GM21619 (cell line): ENCODE measurements around the gene ATF7.
"Not testable (repeated sequence)": the region's sequence is repeated elsewhere in the genome, so short reads cannot be mapped to it uniquely, and the experiment has no call there.

Experiments
- ATAC-seq: cut with Tn5 transposase; IDR thresholded peaks from one replicate; pipeline ENCODE4 v1.9.1; 2021; ENCODE audit not compliant: unreplicated experiment

The ATF7 gene

DNA sequence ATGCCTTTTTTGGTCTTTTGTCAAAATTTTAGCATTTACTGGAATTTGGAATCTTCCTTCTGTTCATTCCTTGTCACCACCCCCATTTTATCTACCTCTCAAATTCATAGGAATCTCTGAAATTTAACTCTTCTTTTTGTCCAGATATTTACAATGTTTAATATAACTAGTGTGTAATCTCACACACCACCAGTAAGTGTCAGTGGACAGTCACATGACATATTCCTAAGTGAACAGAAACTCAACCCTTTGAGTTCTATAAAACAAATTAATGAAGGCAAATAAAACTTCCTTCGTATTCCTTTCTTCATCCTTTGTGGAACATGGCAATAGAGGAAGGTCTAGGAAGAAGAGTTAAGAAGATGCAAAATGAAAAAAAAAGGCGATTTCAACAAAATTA is 26.6 kb downstream of the ATF7 start:
- ATAC-seq, result no peak

DNA sequence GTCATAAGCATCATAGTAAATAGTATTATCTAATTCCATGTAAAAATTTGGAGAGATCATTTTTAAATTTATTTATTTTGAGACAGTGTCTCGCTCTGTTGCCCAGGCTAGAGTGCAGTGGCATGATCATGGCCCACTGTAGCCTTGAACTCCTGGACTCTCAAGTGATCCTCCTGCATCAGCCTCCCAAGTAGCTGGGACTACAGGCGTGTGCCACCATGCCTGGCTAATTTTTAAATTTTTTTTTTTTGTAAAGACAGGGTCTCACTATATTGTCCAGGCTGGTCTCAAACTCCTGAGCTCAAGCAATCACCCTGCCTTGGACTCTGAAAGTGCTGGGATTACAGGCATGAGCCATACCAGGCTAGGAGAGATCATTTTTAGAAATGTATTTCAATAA is 27.2 kb downstream of the ATF7 start:
- ATAC-seq, result not testable (repeated sequence)

DNA sequence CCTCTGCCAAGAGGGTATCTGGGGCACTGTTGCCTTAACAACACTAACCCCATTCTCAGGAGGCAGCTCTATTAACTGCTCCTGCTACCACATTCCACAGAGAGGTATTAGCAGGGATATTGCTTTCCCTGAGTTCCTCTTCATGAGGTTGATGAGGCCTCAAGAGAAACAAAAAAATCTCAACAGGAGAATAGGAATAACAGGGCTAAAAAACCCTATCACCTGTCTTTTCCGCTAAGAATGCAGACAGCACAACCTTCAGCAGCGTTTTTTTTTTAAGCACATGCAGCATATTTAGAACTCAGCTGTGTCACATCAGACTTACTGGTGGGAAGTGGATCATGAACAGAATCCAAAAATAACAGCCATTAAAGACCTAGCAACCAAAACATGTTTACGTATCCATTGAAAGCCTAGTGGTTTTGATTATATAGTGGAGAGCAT is 29.2 kb downstream of the ATF7 start:
- no peak for ATAC-seq

DNA sequence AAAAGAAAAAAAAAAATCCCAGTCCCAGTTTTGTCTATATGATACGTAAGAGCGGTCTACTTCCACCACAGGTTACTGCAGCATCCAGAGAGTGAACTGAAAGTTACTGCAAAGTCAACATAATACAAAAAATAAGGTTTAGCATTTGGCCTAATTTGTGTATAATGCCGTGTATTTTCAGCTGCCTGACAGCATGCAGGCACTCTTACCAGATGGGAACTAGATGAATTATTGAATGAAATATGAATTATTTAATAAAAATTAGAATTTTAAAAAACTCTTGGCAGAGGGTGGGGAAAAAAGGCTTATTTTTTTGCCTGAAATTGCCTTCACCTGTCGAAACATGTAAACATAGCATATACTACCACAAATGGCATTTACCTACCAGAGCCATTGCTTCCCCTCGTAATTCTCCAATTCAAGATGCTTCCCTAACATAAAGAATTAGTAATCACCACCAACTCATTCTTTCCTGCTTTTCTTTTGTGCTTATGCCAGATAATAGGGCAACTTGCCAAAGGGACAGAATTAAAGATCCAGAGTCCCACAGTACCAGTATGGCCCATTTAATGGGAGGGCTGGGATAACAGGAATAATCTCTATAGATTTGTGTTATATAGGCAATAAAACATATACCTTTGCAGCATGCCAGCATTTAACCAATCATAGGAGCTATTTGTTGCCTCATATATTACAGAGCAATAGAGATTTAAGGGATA is 31.1 kb downstream of the ATF7 start:
- no peak for ATAC-seq

DNA sequence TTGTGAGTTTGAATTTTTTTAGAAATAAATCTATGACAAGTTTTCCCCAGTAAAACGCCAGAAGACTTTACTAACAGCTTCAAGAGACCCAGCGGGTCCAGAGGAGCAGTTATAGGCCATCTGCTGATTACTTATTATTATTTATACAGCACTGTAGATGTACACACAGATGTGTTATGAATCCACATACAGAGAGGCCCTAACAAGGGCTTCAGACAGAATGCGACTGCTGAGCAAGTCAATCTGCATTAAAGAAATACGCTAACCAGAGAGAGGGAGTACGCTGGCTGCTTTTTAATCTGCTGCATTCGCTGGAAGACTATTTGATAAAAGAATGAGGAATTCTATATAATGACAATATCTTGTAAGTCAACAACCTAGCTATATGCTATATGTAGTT is 32.5 kb downstream of the ATF7 start:
- ATAC-seq, result no peak

DNA sequence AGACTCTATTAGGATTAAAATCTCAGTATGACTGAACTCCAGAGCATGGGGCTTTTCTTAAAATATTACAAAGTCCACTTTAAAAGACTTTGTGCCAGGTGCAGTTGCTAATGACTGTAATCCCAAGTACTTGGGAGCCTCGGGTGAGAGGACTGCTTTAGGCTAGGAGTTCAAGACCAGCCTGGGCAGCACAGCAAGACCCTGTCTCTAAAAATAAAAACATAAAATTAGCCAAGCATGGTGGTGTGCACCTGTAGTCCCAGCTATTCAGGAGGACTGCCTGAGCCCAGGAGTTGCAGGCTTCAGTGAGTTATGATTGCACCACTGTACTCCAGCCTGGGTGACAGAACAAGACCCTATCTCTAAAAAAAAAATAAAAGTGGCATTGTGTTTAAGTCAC is 33.2 kb downstream of the ATF7 start:
- ATAC-seq, result no peak

DNA sequence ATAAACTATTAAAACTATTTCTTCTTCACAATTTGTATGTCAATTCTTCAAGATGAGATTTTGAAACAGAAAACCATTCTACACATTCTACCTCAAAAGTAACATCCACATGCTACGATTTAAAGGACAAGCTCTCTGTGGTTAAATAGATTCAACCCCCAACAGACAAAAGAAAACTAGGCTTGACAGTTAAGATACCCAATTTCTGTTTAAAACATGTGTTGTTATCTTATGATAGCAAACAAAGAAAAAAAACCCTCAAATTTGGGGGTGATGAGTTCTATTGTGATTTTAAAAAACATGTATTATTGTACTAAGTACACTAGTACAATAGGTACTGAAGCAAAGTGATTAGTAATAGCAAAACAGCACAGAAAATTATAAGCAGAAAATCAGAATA is 33.8 kb downstream of the ATF7 start:
- no peak for ATAC-seq

DNA sequence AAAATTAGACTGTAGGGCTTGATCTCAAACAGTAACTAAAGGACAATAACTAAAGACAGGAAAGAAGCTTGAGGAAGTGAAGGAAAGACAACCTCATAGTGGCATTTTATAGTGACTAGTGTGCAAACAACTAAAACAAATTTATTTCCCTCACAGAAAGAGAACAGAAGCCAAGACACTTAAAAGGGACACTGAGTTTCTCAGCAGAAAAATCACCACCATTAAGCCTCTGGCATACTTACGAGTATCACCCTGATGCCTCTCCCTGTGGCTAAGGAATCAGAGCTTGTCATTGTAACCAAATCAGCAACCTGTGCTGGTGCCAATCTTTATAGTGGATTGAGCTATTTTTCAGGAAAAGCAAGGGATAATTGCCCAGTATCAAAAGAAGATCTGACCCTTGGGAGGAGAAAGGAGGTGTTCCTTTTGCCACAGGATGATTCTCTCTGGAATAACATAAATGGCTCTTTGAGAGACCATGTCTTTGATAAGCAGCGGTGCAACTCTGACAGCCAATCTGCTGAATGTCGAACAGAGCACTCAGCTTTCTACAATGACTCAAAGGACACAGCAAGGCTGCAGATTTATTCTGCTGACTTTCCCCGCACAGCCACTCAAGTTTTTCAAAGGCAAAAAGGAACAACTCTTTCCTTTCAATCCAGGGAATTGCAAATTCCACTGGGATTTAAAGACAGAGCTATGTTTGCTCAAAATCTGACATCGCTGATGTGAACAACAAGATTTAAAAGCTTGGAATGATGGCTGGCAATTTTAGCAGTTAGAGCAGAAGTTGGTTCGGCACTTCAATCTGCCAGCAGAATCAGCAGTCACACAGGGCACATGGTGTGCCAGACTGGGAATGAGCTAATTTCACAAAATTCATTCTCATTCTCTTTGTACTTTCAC is 34.6 kb downstream of the ATF7 start:
- no peak for ATAC-seq

DNA sequence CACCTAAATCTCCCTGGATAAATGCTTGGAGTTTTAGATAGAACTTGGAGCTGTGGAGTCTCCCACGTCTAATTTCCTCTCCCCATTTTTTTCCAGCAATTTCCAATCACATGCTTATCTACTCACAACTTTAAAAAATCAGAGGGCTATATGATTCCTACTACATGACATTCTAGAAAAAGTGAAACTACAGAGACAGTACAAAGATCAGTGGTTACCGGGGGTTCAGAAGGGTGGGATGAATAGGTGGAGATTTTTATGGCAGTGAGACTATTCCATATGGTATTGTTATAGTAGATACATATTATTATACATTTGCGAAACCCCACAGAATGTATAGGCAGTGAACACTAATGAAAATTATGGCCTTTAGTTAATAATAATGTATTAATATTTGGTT is 35.5 kb downstream of the ATF7 start:
- ATAC-seq, result no peak

DNA sequence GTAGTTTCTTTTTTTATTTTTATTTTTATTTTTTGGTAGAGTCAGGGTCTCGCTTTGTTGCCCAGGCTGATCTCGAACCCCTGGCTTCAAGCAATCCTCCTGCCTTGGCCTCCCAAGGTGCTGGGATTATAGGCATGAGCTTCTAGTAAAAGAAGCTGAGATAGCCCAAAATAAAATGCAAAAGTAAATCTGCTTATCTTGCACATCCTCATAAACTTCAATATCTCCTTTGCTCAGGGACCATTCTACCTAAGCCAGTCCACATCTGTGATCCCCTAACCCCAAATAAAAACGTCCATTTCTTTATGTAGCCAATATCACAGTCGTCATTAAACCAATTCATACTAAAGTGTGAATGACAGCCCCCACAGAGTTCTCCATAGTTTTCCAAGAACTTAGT is 36.3 kb downstream of the ATF7 start:
- no peak for ATAC-seq

DNA sequence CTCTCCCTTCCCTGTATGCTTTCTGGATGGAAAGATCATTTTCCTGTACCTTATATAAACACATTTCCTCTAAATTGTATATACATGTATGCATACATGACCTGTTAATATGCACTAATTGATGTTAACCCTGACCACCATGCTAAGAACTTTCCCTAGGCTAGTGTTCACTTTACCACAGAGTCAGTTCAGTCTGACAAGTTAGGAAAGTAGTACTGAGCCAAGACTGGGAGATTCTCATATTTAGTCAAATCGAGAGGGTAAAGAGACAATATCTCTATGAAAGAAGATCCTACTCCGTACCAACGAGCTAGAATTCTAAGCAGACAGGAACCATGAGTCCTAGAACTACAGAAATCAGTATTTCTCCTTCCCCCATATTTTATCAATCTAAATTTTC is 36.8 kb downstream of the ATF7 start:
- no peak for ATAC-seq

DNA sequence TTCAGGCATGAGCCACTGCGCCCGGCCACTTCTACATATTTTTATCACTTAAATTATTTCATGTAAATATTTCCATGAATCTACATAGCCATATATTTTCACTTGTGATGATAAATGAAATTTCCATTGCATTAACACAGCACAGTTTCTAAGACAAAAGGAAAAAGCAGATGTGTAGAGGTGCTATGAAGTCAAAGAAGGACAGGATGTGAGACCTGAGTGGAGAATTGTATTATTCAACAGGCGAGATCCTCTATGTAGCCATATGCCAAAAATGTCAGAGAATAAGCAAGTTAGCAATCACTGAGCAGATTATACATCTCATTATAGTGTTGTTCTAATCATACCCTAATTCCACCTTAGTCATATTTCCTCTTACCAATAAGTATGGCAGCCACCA is 38.1 kb downstream of the ATF7 start:
- ATAC-seq, result no peak

DNA sequence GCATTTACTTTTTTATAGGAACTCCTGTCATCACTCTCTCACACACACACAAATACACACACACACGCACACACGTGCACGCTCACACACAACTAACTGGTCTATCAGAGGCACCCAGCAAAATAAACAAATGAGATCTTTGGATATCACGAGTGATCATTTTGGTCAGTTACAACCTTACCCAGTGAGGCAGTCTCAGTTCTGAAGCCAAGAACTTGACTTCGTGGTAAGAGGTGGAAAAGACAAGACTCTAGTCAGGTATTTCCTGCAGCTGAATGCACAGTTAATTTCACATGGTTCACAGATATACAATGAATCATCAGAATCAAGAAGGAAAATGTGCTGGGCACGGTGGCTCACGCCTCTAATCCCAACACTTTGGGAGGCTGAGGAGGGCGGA is 39.4 kb downstream of the ATF7 start:
- ATAC-seq, result no peak

DNA sequence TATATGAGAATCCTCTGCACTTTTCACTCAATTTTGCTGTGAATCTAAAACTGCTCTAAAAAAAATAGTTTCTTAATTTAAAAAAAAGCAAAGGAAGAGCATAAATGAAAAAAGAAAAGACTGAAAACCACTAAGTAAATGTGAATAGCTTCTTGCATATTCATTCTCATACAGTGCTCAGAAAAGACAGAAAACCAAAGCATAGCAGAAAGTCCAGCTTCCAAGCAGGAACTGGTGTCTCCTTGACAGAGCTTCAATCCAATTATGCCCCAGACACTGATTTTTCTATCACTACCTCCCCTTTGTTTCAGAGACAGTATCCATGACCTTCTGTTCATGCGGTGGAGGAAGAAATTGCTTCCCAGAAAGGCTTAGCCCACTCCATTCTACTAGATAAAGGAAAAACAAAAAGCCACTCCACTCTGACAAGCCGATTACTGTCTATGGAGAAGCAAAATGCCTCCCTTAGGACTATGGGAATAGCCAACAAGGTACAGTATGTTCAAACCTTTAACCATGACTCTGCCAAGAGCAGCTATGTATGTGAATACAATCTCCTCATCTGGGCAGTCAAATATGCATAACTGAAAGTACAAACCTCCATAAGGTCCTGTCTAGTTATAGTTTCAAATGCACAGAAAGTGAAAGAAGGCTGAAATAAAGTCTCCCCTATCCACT is 40.6 kb downstream of the ATF7 start:
- peak; percentile 85 for ATAC-seq

DNA sequence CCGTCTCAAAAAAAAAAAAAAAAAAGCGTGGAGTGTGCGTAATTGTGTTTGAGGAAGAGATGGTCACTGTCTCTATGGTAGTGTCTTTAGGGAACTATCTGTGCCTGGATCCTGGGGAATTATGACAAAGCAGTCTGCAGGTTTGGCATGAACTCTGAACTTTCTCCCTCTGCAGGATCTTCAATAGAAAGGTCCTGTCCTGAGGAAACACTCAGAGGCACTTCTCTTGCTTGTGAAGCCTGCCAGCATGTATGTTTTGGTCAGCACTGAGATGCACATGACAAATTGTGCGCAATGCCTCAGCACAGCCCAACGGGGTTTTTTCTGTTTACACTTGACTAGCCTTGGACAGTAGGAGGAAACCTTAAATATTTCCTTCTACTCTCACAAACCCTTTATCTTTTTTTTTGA is 46.6 kb downstream of the ATF7 start:
- peak; percentile 65 for ATAC-seq

DNA sequence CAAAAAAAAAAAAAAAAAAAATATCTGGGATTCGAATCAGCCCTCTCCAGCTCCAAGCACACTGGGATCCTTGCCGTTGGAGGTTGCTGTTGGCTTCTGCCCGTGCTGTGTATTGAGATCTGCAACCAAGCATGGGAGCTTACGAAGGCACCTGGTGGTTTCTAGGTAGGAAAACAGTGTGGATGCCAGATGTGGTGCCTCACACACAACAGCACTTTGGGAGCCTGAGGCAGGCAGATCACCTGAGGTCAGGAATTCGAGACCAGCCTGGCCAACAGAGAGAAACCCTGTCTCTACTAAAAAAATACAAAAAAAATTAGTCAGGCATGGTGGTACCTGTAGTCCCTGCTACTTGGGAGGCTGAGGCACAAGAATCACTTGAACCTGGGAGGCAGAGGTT is 47.4 kb downstream of the ATF7 start:
- no peak for ATAC-seq

DNA sequence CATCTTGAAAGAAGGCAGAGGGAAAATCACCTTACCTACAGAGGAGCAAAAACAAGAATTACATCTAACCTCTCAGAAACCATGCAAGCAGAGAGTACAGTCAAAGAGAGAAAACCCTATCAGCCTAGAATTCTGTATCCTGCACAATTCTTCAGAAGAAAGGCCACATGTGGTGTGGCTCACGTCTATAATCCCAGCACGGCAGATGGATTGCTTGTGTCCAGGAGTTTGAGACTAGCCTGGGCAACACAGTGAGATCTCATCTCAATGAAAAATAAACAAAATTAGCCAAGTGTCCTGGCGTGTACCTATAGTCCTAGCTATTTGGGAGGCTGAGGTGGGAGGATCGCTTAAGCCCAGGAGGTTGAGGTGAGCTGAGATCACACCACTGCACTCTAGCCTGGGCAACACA is 48.2 kb downstream of the ATF7 start:
- ATAC-seq, result peak; percentile 72

DNA sequence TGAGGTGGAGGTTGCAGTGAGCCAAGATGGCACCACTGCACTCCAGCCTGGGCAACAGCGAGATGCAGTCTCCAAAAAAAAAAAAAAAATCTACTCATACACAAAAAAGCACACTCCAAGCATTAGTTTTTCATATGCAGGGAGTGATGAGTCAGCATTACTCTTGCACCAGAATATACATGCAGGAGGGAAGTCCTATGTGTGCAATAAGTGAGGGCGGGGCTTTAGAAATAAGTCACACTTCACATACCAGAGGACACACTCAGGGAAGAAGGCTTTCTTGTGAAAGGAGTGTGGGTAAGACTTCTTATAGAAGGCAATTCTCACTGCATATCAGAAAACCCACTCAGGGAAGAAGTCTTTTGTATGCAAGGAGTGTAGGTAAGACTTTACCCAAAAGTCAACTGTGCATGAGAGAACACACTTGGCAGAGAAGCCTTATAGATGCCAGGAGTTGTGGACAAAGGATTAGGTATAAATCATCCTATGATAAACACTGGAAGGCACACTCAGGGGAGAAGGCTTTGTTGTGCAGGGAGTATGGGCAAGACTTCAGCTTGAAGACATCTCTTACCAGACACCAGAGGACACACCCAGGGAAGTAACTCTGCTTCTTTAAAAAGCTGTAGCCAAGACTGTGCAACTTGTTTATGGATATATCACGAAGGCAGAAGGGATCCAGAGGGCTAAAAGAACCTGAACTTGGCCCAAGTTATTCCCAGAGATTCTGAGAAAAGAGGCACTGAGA is 50.5 kb downstream of the ATF7 start:
- ATAC-seq, result no peak

DNA sequence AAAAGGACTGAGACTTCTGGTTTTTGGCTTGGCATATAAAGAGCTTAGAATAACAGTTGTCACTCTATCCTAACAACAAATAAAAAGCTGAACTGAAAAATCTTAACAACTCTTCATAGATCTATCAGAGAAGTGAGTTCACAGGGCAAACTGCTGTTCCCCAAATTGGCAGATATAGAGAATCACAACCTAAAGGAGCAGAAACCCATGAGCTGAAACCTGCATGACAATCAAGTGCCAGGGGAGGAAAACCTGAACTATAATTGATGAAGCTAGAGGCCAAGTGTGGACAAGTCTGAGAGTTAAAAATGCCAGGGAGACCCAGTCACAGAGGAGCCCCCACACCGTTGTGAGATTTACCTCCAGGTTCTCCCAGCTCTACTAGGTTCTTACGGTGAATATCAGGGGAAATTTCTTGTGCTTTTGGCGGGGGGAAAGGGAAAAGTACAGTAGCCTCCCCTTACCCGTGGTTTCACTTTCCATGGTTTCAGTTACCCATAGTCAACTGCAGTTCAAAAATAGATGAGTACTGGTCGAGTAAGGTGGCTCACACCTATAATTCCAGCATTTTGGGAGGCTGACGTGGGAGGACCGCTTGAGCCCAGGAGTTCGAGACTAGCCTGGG is 53.9 kb downstream of the ATF7 start:
- ATAC-seq, result no peak

DNA sequence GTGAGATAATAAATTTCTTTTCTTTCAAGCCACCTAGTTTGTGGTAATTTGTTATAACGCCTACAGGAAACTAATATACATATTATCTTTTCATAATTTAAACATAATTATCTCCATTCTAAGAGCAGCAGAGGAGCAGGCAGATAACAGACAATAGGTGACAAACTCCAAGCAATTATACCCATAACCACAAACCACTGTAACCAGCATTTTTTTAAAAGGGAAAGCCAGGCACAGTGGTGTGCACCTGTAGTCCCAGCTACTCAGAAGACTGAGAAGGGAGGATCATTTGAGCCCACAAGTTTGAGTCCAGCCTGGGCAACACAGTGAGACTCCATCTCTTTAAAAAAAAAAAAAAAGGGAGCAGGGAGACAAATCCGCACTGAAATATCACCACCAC is 54.9 kb downstream of the ATF7 start:
- ATAC-seq, result no peak
